DMS 273 (cell line): ENCODE data around the gene SH2B2.

Source experiments
- DNase-seq: peaks from one replicate; lab custom pipeline; 2025; ENCODE audit not compliant: unreplicated experiment; lab: John Stamatoyannopoulos, UW

Gene SH2B2

GRCh38 chr7:102264367-102264891 is 22.2 kb upstream of the SH2B2 start:
- no peak for DNase-seq

- DNase-seq, result no peak
Observed at GRCh38 chr7:102266541-102266940, 20.1 kb upstream of the SH2B2 start.

- no peak for DNase-seq
Observed at GRCh38 chr7:102268635-102269034, 18.0 kb upstream of the SH2B2 start.

- DNase-seq, result no peak
Observed at GRCh38 chr7:102270178-102270887, 16.3 kb upstream of the SH2B2 start.

DNA sequence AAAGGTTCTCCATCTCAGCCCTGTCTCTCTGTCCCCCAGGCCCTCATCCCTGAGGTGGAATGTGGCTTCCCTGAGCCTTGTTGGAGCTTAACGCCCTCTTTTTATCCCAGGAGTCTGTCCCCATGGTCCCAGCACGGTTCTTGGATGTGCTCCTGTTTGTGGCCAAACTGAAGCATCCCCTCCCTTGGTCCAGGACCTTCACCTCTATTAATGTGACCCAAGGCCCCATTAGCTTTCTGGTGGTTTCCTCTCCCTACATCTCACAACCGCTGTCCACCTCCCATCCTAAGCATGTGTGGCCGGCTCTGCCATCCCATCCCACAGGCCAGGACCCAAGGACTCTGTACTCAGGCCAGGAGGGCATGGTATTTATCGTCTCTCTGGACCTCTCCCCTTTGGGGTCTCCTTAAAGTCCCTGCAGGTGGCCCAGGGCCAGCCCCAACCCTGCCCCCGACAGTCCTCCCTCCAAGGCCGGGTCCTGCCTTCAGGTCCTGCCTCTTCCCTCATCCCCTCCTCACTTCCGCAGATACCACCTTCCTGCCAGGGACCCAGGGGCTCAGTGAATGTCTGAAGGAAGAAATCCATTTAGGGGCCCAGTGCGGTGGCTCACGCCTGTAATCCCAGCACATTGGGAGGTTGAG is 15.4 kb upstream of the SH2B2 start:
- DNase-seq, result no peak

DNA sequence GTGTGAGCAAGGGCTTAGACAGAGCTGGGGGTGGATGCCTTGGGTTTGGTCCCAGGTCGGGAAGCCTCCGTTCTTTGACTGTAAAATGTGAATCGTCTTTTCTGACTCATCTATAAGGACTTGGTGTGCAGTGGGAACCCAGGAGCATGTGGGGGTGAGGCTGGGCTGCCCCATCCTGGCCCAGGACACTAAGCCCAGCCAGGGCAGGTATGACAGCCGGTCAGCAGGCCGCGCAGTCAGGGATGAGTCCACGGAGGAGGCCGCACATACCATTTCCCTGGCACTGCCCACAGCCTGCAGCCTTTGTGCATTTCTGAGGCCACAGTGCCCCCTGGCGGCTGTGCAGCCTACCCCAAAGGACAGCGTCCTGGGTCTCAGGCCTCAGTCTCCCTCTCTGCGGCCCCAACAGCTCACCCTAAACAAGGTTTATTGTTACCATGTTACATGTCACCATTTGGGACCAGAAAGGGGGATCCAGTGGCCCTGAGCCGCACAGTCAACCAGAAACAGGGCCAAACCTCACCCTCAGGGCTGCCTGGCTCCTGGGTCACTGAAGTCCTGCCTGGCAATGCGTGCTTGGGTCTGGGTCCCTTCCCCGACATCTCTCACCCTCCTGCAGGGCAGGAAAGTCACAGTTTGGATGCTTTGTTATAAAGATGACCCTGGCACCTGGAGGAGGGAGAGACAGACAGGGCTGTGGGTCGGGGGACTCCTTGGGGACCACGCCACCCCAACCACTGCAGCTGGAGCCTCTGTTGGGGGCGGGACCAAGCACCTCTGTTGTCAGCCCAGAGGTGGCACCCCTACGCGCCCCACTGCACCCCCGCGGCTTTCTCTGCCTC is 14.4 kb upstream of the SH2B2 start:
- peak; percentile 91 for DNase-seq

DNA sequence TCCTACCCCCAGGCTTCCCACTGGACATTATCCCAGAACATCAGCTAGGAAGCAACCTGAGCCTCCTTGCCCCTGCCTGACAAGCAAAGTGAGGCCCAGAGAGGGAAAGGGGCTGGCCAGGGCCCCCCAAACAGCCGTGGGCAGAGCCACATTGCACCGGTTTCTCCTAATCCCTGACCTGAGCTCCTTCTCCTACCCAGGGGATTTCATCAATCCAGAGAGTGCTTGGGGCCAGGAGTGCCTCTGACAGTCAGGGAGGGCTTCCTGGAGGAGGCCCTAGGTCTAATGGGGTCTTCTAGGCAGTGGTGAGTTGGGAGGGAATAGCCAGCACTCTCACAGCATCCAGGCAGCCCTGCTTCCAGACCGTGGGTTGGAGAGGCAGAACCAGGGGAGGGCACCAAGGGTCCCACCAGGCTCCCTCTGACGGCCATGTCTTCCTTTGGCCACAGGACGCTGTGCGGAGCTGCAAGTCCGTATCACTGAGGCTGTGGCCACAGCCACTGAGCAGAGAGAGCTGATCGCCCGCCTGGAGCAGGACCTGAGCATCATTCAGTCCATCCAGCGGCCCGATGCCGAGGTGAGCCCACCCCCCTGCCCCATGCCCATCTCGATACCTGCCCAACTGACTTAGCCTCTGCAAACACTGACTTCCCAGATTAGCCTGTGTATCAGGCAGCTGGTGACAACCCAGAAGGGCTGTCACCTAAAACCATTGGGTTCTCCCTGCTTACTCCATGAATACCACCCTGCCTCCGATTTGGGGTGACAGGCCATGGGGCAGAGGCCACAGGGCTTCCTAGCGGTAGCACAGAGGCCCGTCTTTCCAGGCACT is 13.5 kb upstream of the SH2B2 start:
- DNase-seq, result no peak

GRCh38 chr7:102273749-102274712 is 12.6 kb upstream of the SH2B2 start:
- DNase-seq, result no peak

- no peak for DNase-seq
Observed at GRCh38 chr7:102275123-102275703, 11.5 kb upstream of the SH2B2 start.

- DNase-seq, result no peak
Observed at GRCh38 chr7:102277901-102278300, 8.8 kb upstream of the SH2B2 start.

DNA sequence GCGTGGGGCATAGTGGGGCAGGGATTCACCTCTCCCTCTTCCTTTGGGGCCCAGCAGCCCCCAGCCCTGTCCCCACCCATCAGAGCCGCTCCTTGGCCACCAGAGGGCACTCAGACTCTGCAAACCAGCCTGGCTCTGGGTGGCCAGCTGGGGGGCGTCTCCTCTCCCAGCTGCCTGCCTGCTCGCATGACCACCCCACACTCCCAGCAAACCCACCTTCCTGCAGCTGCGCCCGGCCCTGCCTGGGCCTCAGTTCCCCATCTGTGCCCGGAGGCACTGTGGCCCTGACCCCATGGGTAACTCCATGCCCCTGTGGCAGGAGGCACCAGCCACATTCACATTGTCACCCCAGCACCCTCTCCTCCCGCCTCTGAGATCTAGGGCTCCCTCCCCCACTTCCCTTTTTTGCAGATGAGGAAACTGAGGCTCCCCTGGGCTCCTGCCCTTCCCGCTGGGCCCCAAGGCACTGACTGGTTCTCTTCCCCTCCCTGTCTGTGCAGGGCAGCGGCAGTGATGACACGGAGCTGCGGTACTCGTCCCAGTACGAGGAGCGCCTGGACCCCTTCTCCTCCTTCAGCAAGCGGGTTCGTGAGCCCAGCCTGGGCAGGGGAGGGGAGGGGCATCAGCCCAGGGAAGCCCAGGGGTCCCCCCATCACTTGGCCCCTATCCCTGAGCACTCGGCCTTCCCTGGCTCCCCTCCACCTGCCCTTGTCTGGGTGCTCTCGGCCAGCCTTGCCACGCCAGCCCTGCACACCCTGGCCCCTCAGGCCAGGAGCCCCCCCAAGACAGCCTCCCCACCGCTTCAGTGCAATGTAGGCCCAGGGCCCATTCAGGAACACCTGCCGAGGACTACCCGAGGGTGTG is 6.9 kb upstream of the SH2B2 start:
- DNase-seq, result peak; percentile 93

- no peak for DNase-seq
Observed at GRCh38 chr7:102280521-102280920, 6.1 kb upstream of the SH2B2 start.

DNA sequence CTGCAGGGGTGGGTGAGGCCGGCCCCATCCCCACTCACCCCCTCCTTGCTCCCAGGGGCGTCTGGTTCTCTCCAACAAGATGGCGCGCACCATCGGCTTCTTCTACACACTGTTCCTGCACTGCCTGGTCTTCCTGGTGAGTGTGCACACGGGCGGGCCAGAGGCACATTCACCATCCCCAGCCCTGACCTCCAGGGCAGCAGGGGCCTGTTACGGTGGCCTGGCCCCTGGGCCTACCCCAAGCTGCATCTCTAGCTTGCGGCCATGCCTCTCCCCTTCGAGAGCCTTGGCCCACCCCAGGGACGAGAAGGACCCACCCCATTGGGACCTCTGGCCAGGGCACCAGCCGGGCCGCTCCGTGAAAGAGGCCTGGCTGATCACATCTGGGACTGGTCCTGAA is 4.9 kb upstream of the SH2B2 start:
- DNase-seq, result no peak

DNA sequence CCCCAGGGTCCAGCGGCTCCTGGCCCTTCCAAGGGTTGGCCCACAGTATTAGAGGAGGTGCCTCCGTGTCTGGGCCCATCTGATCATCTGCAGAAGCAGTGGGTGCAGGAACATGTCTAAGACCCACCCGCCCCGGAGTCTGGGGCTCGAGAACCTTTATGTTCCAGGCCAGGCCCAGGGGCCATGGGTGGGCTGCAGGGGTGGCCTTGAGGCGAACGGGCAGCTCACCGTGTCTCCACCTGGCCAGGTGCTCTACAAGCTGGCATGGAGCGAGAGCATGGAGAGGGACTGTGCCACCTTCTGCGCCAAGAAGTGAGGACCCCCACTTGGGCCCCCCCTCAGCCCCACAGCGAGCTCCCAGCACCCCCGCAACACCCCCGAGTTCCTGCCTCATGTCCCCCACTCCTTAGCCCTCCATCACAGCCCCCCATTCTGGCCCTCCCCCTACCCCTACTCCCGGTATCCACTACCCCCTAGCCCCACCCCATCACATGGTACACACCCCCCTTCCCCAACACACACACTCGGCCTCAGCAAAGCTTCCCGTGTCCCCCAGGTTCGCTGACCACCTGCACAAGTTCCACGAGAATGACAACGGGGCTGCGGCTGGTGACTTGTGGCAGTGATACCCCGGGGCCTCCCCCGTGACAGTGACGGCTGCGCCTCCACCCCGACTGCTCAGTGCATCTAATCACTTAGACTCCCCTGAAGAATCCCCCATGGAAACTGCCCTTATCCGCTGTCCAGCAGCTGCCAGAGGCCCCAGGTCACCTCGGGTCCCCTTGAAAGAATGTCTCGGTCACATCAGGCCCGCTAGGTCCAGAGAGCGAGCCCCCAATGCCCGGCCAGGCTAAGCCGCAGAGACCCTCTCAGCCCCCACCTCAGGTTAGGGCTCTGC is 4.0 kb upstream of the SH2B2 start:
- DNase-seq, result no peak

GRCh38 chr7:102283477-102284189 is 3.0 kb upstream of the SH2B2 start:
- no peak for DNase-seq

GRCh38 chr7:102284399-102284798 is 2.3 kb upstream of the SH2B2 start:
- DNase-seq, result no peak
